ENCODE data around the gene MC2R.

The MC2R gene

GRCh38 chr18:13915995-13916431, 677 bp upstream of the MC2R start:
- no peak for DNase-seq (ENCODE audit: low read depth, low spot score)
- no peak for TF ChIP-seq CTCF (IDR thresholded peaks at IDR 0.05; ENCODE audit: low read depth, low read length)
- in situ Hi-C loops (cut with HindIII; ENCODE audit: low sequenced_read_pairs): no loop called here
- no peak overlapping the region for H3K4me3 ChIP-seq (ENCODE audit: low read depth, low read length)

GRCh38 chr18:13914756-13915155, 580 bp downstream of the MC2R start:
- TF ChIP-seq CTCF (IDR thresholded peaks at IDR 0.05; ENCODE audit: low read depth, low read length): no peak
- DNase-seq (ENCODE audit: low read depth, low spot score): no peak
- no peak overlapping the region for H3K4me3 ChIP-seq (ENCODE audit: low read depth, low read length)
- in situ Hi-C loops (cut with HindIII; ENCODE audit: low sequenced_read_pairs): no loop called here

GRCh38 chr18:13914170-13914569, 1.2 kb downstream of the MC2R start:
- no peak for TF ChIP-seq CTCF (IDR thresholded peaks at IDR 0.05; ENCODE audit: low read depth, low read length)
- no peak overlapping the region for H3K4me3 ChIP-seq (ENCODE audit: low read depth, low read length)
- in situ Hi-C loops (cut with HindIII; ENCODE audit: low sequenced_read_pairs): no loop called here
- DNase-seq (ENCODE audit: low read depth, low spot score): no peak

GRCh38 chr18:13913205-13913604, 2.1 kb downstream of the MC2R start:
- in situ Hi-C loops (cut with HindIII; ENCODE audit: low sequenced_read_pairs): no loop called here
- no peak for TF ChIP-seq CTCF (IDR thresholded peaks at IDR 0.05; ENCODE audit: low read depth, low read length)
- H3K4me3 ChIP-seq (ENCODE audit: low read depth, low read length): no peak overlapping the region
- DNase-seq (ENCODE audit: low read depth, low spot score): no peak

GRCh38 chr18:13912601-13913000, 2.7 kb downstream of the MC2R start:
- in situ Hi-C loops (cut with HindIII; ENCODE audit: low sequenced_read_pairs): no loop called here
- TF ChIP-seq CTCF (IDR thresholded peaks at IDR 0.05; ENCODE audit: low read depth, low read length): no peak
- no peak for DNase-seq (ENCODE audit: low read depth, low spot score)
- H3K4me3 ChIP-seq (ENCODE audit: low read depth, low read length): no peak overlapping the region

- no peak for TF ChIP-seq CTCF (IDR thresholded peaks at IDR 0.05; ENCODE audit: low read depth, low read length)
- no peak for DNase-seq (ENCODE audit: low read depth, low spot score)
- no peak overlapping the region for H3K4me3 ChIP-seq (ENCODE audit: low read depth, low read length)
- in situ Hi-C loops (cut with HindIII; ENCODE audit: low sequenced_read_pairs): no loop called here
Measured at GRCh38 chr18:13910986-13911385, 4.3 kb downstream of the MC2R start.

- no peak for DNase-seq (ENCODE audit: low read depth, low spot score)
- in situ Hi-C loops (cut with HindIII; ENCODE audit: low sequenced_read_pairs): no loop called here
- no peak for TF ChIP-seq CTCF (IDR thresholded peaks at IDR 0.05; ENCODE audit: low read depth, low read length)
- H3K4me3 ChIP-seq (ENCODE audit: low read depth, low read length): no peak overlapping the region
Measured at GRCh38 chr18:13910501-13910900, 4.8 kb downstream of the MC2R start.

Measured in astrocyte of the spinal cord (primary cell).